Liver (tissue), 9 donors: ENCODE data around the gene SH3RF3. TPM values are rescaled to one million over a fixed set of nuclear protein-coding genes. Genes with fewer than 3 reads are reported as not detected.

ENCODE experiments used
- DNase-seq: peaks from one replicate; pipeline ENCODE4 v3.0.0-alpha.2; 2017; ENCODE audit warnings: low spot score
- H3K27ac ChIP-seq, 2 donors: one replicate each; pipeline ENCODE4 v1.7.0; 2013; ENCODE audit warnings: inconsistent platforms in 2 of 2, low read length in 2 of 2, control low read depth in 1 of 2, low read depth in 1 of 2, mild to moderate bottlenecking in 1 of 2
- H3K27me3 ChIP-seq, 4 donors: one replicate each; pipeline versions ENCODE4 v1.6.1 to v1.7.0; 2013; ENCODE audit warnings: low read length in 3 of 4, inconsistent platforms in 1 of 4, mild to moderate bottlenecking in 1 of 4, moderate library complexity in 1 of 4; ENCODE audit not compliant: control insufficient read depth in 4 of 4, insufficient read depth in 4 of 4
- H3K36me3 ChIP-seq, 4 donors: one replicate each; pipeline versions ENCODE4 v1.6.1 to v1.7.0; 2013; ENCODE audit warnings: low read length in 3 of 4, mild to moderate bottlenecking in 3 of 4, low read depth in 1 of 4, moderate library complexity in 1 of 4; ENCODE audit not compliant: control insufficient read depth in 4 of 4, insufficient read depth in 3 of 4
- H3K4me1 ChIP-seq, 4 donors: one replicate each; pipeline versions ENCODE4 v1.6.1 to v1.7.0; 2013; ENCODE audit warnings: low read length in 3 of 4, mild to moderate bottlenecking in 3 of 4, moderate library complexity in 1 of 4; ENCODE audit not compliant: control insufficient read depth in 4 of 4, insufficient read depth in 4 of 4
- H3K4me3 ChIP-seq, 3 donors: one replicate each; pipeline versions ENCODE4 v1.6.1 to v1.7.0; 2013; ENCODE audit warnings: low read length in 3 of 3, control low read depth in 1 of 3, low read depth in 1 of 3, mild to moderate bottlenecking in 1 of 3
- H3K9ac ChIP-seq, 2 donors: one replicate each; pipeline ENCODE4 v1.7.0; 2013; ENCODE audit warnings: low read length in 2 of 2, mild to moderate bottlenecking in 2 of 2, moderate library complexity in 2 of 2, control low read depth in 1 of 2, low read depth in 1 of 2
- H3K9me3 ChIP-seq, 4 donors: one replicate each; pipeline versions ENCODE4 v1.6.1 to v1.7.0; 2013; ENCODE audit warnings: low read length in 3 of 4; ENCODE audit not compliant: control insufficient read depth in 4 of 4
- ATF3 ChIP-seq: IDR thresholded peaks from 2 replicates; pipeline ENCODE4 v1.6.1; 2016; ENCODE audit warnings: antibody characterized with exemption
- CTCF ChIP-seq: fragments of 150-350 bp; IDR thresholded peaks from 2 replicates; pipeline ENCODE4 v1.5.1; 2017; ENCODE audit warnings: improper control_type of control experiment, low read depth, low read length; ENCODE audit not compliant: missing input control
- EGR1 ChIP-seq, 2 donors: IDR thresholded peaks; 2 replicates each; pipeline ENCODE4 v1.6.1; 2016 to 2018; ENCODE audit warnings: antibody characterized with exemption in 2 of 2, low read depth in 2 of 2
- FOXA1 ChIP-seq: IDR thresholded peaks from 2 replicates; pipeline ENCODE4 v1.6.1; 2016; ENCODE audit warnings: antibody characterized with exemption
- FOXA2 ChIP-seq: IDR thresholded peaks from 2 replicates; pipeline ENCODE4 v1.6.1; 2016; ENCODE audit warnings: antibody characterized with exemption
- GABPA ChIP-seq, 2 donors: IDR thresholded peaks in 1 of 2; conservative IDR thresholded peaks in 1 of 2; 2 replicates each; pipeline ENCODE4 v1.6.1; 2016; ENCODE audit warnings: antibody characterized with exemption in 2 of 2, mild to moderate bottlenecking in 1 of 2, moderate library complexity in 1 of 2
- HNF4A ChIP-seq, 2 donors: conservative IDR thresholded peaks; 2 replicates each; pipeline ENCODE4 v1.6.1; 2016; ENCODE audit warnings: antibody characterized with exemption in 2 of 2, mild to moderate bottlenecking in 2 of 2
- HNF4G ChIP-seq: IDR thresholded peaks from 2 replicates; pipeline ENCODE4 v1.6.1; 2016; ENCODE audit warnings: antibody characterized with exemption
- JUND ChIP-seq, 2 donors: IDR thresholded peaks; 2 replicates each; pipeline ENCODE4 v1.6.1; 2016; ENCODE audit warnings: antibody characterized with exemption in 2 of 2
- NR2F2 ChIP-seq: IDR thresholded peaks from 2 replicates; pipeline ENCODE4 v1.6.1; 2016; ENCODE audit warnings: antibody characterized with exemption
- RAD21 ChIP-seq, 2 donors: IDR thresholded peaks; 2 replicates each; pipeline ENCODE4 v1.6.1; 2016; ENCODE audit warnings: antibody characterized with exemption in 2 of 2, mild to moderate bottlenecking in 2 of 2
- REST ChIP-seq: IDR thresholded peaks from 2 replicates; pipeline ENCODE4 v1.6.1; 2016; ENCODE audit warnings: antibody characterized with exemption, mild to moderate bottlenecking
- RXRA ChIP-seq, 2 donors: IDR thresholded peaks; 2 replicates each; pipeline ENCODE4 v1.6.1; 2017 to 2018; ENCODE audit warnings: antibody characterized with exemption in 2 of 2, mild to moderate bottlenecking in 1 of 2
- SP1 ChIP-seq: IDR thresholded peaks from 2 replicates; pipeline ENCODE4 v1.6.1; 2018; ENCODE audit warnings: antibody characterized with exemption, mild to moderate bottlenecking
- TAF1 ChIP-seq: conservative IDR thresholded peaks from 2 replicates; pipeline ENCODE4 v1.6.1; 2016; ENCODE audit warnings: antibody characterized with exemption, mild to moderate bottlenecking
- YY1 ChIP-seq: IDR thresholded peaks from 2 replicates; pipeline ENCODE4 v1.6.1; 2016; ENCODE audit warnings: antibody characterized with exemption, mild to moderate bottlenecking
- WGBS: extraction: QIAGEN DNeasy Blood & Tissue Kit; methylation state at CpG from one replicate; pipeline ENCODE4 v1.1.7; 2013; 5-methylcytosine and 5-hydroxymethylcytosine counted together
- polyA plus RNA-seq, 2 donors: library from polyadenylated mRNA; stranded (reverse) in 1 of 2; unstranded in 1 of 2; fragments of 200-250 nt in 1 of 2; fragments of >200 nt in 1 of 2; fragmentation: Nextera tagmentation in 1 of 2; extraction: Ambion mirVana in 1 of 2; gene quantifications; one replicate each; pipeline versions ENCODE4 v1.2.1 to v1.2.3, GENCODE V29; 2013 to 2015
- total RNA-seq, 2 donors: library from RNA; depleted of rRNA; stranded (reverse); fragments of >200 nt; gene quantifications; one replicate each; pipeline ENCODE4 v1.2.3, GENCODE V29; 2014
- TF ChIP-seq, protein P1 (sequence below): IDR thresholded peaks from 2 replicates; pipeline ENCODE4 v1.6.1; 2016; ENCODE audit warnings: antibody characterized with exemption
- TF ChIP-seq, protein P2 (sequence below): IDR thresholded peaks from 2 replicates; pipeline ENCODE4 v1.6.1; 2016; ENCODE audit warnings: antibody characterized with exemption
- donor health status: healthy.
- donor health status: healthy.
- donor health status: healthy.
- donor health status: healthy.
- donor health status: healthy.

SH3RF3 gene
- total and polyA plus RNA-seq, 4 donors = 0.11 to 1.0 (median 0.54) TPM

- WGBS = 90% methylated on average over 13 of the region's 13 CpGs
- peak; percentile 73 for DNase-seq
- TF ChIP-seq RXRA (IDR thresholded peaks at IDR 0.05) (no peak), GABPA (IDR thresholded peaks at IDR 0.05 in 1 of 2, conservative IDR thresholded peaks at IDR 0.05 in 1 of 2) (no peak), HNF4G (no peak), YY1 (no peak), EGR1 (IDR thresholded peaks at IDR 0.05; ENCODE audit: low read depth in 2 of 2) (no peak), FOXA1 (no peak), RAD21 (IDR thresholded peaks at IDR 0.05) (no peak), HNF4A (conservative IDR thresholded peaks at IDR 0.05) (no peak), NR2F2 (no peak), ATF3 (no peak), FOXA2 (no peak), JUND (IDR thresholded peaks at IDR 0.05) (no peak), CTCF (no peak), REST (no peak), TAF1 (no peak), SP1 (no peak)
- TF ChIP-seq, protein P1, sequence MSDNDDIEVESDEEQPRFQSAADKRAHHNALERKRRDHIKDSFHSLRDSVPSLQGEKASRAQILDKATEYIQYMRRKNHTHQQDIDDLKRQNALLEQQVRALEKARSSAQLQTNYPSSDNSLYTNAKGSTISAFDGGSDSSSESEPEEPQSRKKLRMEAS = no peak
- TF ChIP-seq, protein P2, sequence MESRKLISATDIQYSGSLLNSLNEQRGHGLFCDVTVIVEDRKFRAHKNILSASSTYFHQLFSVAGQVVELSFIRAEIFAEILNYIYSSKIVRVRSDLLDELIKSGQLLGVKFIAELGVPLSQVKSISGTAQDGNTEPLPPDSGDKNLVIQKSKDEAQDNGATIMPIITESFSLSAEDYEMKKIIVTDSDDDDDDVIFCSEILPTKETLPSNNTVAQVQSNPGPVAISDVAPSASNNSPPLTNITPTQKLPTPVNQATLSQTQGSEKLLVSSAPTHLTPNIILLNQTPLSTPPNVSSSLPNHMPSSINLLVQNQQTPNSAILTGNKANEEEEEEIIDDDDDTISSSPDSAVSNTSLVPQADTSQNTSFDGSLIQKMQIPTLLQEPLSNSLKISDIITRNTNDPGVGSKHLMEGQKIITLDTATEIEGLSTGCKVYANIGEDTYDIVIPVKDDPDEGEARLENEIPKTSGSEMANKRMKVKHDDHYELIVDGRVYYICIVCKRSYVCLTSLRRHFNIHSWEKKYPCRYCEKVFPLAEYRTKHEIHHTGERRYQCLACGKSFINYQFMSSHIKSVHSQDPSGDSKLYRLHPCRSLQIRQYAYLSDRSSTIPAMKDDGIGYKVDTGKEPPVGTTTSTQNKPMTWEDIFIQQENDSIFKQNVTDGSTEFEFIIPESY = no peak
- Histone ChIP-seq H3K9ac (no peak overlapping the region), H3K27me3 (no peaks in the 10 kb centered on the region), H3K4me1 (no peaks in the 10 kb centered on the region), H3K9me3 (no peaks in the 10 kb centered on the region), H3K4me3 (no peak overlapping the region), H3K27ac (no peak overlapping the region), H3K36me3 (no peaks in the 10 kb centered on the region)
Observed at GRCh38 chr2:109409321-109410038, 280.5 kb downstream of the SH3RF3 start.
